ENCODE data around the gene PDE8B. TPM values are rescaled to one million over a fixed set of nuclear protein-coding genes. Genes with fewer than 3 reads are reported as not detected.

PDE8B gene
- total RNA-seq, 6 donors from 2014 or later = 5.8 to 21.9 (median 9.7) TPM

GRCh38 chr5:77311214-77311571 lies 100.7 kb downstream of the PDE8B start:
- Histone ChIP-seq H3K27me3 (no peaks in the 10 kb centered on the region), H3K4me1 (peaks cover 0 to 6% (median 0%) of the 10 kb centered on the region in 4 donors), H3K27ac (no peak overlapping the region), H3K4me3 (no peak overlapping the region), H3K36me3 (no peaks in the 10 kb centered on the region), H3K9me3 (no peaks in the 10 kb centered on the region)
- TF ChIP-seq, protein P1, sequence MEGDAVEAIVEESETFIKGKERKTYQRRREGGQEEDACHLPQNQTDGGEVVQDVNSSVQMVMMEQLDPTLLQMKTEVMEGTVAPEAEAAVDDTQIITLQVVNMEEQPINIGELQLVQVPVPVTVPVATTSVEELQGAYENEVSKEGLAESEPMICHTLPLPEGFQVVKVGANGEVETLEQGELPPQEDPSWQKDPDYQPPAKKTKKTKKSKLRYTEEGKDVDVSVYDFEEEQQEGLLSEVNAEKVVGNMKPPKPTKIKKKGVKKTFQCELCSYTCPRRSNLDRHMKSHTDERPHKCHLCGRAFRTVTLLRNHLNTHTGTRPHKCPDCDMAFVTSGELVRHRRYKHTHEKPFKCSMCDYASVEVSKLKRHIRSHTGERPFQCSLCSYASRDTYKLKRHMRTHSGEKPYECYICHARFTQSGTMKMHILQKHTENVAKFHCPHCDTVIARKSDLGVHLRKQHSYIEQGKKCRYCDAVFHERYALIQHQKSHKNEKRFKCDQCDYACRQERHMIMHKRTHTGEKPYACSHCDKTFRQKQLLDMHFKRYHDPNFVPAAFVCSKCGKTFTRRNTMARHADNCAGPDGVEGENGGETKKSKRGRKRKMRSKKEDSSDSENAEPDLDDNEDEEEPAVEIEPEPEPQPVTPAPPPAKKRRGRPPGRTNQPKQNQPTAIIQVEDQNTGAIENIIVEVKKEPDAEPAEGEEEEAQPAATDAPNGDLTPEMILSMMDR (IDR thresholded peaks at IDR 0.05) = no peak
- no peak for TF ChIP-seq EP300 (IDR thresholded peaks at IDR 0.05)
- TF ChIP-seq POLR2AphosphoS5 (IDR thresholded peaks at IDR 0.05) = no peak
- no peak for TF ChIP-seq POLR2A (IDR thresholded peaks at IDR 0.05)
- 33 to 58% methylated on average over 1 of the region's 1 CpG for WGBS, 2 donors
- no peak for DNase-seq
- no peak for ATAC-seq (ENCODE audit: low FRiP score in 2 of 2)

GRCh38 chr5:77312413-77312812 lies 101.9 kb downstream of the PDE8B start:
- Histone ChIP-seq H3K4me1 (no peaks in the 10 kb centered on the region), H3K27me3 (no peaks in the 10 kb centered on the region), H3K9me3 (no peaks in the 10 kb centered on the region), H3K27ac (no peak overlapping the region), H3K4me3 (no peak overlapping the region), H3K36me3 (no peaks in the 10 kb centered on the region)
- DNase-seq = no peak
- no peak for TF ChIP-seq EP300 (IDR thresholded peaks at IDR 0.05)
- no peak for TF ChIP-seq POLR2AphosphoS5 (IDR thresholded peaks at IDR 0.05)
- TF ChIP-seq POLR2A (IDR thresholded peaks at IDR 0.05) = no peak
- TF ChIP-seq, protein P1 (IDR thresholded peaks at IDR 0.05) = no peak
- ATAC-seq (ENCODE audit: low FRiP score in 2 of 2) = peak in 1 of 2 donors; percentile 84
- WGBS, 2 donors = 71 to 82% methylated on average over 1 of the region's 1 CpG

- TF ChIP-seq, protein P1 (IDR thresholded peaks at IDR 0.05) = no peak
- TF ChIP-seq POLR2A (IDR thresholded peaks at IDR 0.05) = no peak
- no peak for TF ChIP-seq EP300 (IDR thresholded peaks at IDR 0.05)
- TF ChIP-seq POLR2AphosphoS5 (IDR thresholded peaks at IDR 0.05) = no peak
- Histone ChIP-seq H3K27ac (no peak overlapping the region), H3K9me3 (no peaks in the 10 kb centered on the region), H3K4me3 (no peak overlapping the region), H3K4me1 (no peaks in the 10 kb centered on the region), H3K36me3 (no peaks in the 10 kb centered on the region), H3K27me3 (no peaks in the 10 kb centered on the region)
- 70 to 83% methylated on average over 1 of the region's 1 CpG for WGBS, 2 donors
- DNase-seq (no peak), ATAC-seq (ENCODE audit: low FRiP score in 2 of 2) (no peak)
These were observed 106.6 kb downstream of the PDE8B start for GRCh38 chr5:77316871-77317661.

DNA sequence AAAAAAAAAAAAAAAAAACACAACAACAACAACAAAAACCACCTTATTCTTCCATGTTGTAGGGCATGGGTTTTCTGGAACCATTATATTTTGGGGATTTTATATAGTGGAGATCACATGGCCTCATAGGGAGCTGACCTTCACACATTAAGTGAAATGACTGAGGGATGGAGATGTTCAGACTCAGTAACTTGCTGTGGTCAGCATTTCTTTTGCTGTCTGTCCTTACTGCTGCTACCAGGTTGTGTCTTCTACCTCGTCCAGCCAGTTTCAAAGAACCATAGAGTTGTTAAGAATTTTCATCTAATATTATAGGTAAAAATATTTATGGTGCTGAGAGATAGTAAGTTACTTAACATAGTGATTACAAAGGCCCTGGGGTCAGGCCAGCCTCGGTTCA lies 107.6 kb downstream of the PDE8B start:
- 77 to 80% methylated on average over 2 of the region's 2 CpGs for WGBS, 2 donors
- H3K36me3 ChIP-seq = no peaks in the 10 kb centered on the region
- H3K27ac ChIP-seq = no peak overlapping the region
- no peaks in the 10 kb centered on the region for H3K9me3 ChIP-seq
- H3K4me3 ChIP-seq = no peak overlapping the region
- no peaks in the 10 kb centered on the region for H3K4me1 ChIP-seq
- no peaks in the 10 kb centered on the region for H3K27me3 ChIP-seq
- ATAC-seq (ENCODE audit: low FRiP score in 2 of 2) = no peak
- TF ChIP-seq POLR2A (IDR thresholded peaks at IDR 0.05) (no peak), POLR2AphosphoS5 (IDR thresholded peaks at IDR 0.05) (no peak), EP300 (IDR thresholded peaks at IDR 0.05) (no peak)
- TF ChIP-seq, protein P1 (IDR thresholded peaks at IDR 0.05) = no peak
- DNase-seq = no peak
